ENCODE data around the gene FCRL5. TPM values are rescaled to one million over a fixed set of nuclear protein-coding genes. Genes with fewer than 3 reads are reported as not detected.

FCRL5 gene
- total and polyA plus RNA-seq, 2 experiments from 2014 or later, result not detected

DNA sequence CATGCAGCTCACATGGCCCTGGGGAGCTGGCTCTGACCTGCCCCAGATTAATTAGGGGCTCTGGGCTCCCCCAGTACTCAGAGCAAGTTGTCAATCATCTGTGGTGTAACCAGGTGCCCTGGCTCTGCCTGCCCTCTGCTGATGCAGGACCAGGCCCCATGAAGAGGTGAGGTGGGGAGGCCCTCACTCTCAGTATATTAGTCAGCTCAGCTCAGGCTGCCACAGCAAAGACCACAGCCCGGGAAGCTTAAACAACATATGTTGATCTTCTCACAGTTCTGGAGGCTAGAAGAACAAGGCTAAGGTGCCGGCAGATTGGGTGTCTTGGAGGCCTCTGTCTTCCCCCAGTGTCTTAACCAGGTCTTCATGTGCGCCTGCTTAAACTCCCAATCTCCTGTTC lies 66.5 kb downstream of the FCRL5 start:
- Histone ChIP-seq H3K4me2 (no peak overlapping the region), H3K4me3 (no peak overlapping the region), H3K36me3 (replicated peaks; ENCODE audit: insufficient read depth, low read depth) (no peaks in the 10 kb centered on the region), H3K9me2 (replicated peaks; ENCODE audit: insufficient read depth) (no peaks in the 10 kb centered on the region), H3K79me2 (no peaks in the 10 kb centered on the region), H3K27ac (no peak overlapping the region), H3K9me3 (ENCODE audit: low read depth) (no peaks in the 10 kb centered on the region), H3K27me3 (no peaks in the 10 kb centered on the region), H4K20me1 (ENCODE audit: insufficient read depth, poor library complexity, severe bottlenecking) (no peaks in the 10 kb centered on the region), H2AFZ (no peak overlapping the region), H3K4me1 (ENCODE audit: insufficient read depth) (no peaks in the 10 kb centered on the region)
- DNase-seq (ENCODE audit: low spot score), result no peak
- TF ChIP-seq EZH2 (IDR thresholded peaks at IDR 0.05; ENCODE audit: borderline replicate concordance) (no peak), EZH2phosphoT487 (IDR thresholded peaks at IDR 0.05; ENCODE audit: low read depth, severe bottlenecking, unreplicated experiment) (no peak)
- TF ChIP-seq, protein P1, sequence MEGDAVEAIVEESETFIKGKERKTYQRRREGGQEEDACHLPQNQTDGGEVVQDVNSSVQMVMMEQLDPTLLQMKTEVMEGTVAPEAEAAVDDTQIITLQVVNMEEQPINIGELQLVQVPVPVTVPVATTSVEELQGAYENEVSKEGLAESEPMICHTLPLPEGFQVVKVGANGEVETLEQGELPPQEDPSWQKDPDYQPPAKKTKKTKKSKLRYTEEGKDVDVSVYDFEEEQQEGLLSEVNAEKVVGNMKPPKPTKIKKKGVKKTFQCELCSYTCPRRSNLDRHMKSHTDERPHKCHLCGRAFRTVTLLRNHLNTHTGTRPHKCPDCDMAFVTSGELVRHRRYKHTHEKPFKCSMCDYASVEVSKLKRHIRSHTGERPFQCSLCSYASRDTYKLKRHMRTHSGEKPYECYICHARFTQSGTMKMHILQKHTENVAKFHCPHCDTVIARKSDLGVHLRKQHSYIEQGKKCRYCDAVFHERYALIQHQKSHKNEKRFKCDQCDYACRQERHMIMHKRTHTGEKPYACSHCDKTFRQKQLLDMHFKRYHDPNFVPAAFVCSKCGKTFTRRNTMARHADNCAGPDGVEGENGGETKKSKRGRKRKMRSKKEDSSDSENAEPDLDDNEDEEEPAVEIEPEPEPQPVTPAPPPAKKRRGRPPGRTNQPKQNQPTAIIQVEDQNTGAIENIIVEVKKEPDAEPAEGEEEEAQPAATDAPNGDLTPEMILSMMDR (IDR thresholded peaks at IDR 0.05; ENCODE audit: poor library complexity), result no peak
- WGBS (ENCODE audit: low lambda C conversion rate, missing lambda C conversion rate), result 89% methylated on average over 3 of the region's 3 CpGs

DNA sequence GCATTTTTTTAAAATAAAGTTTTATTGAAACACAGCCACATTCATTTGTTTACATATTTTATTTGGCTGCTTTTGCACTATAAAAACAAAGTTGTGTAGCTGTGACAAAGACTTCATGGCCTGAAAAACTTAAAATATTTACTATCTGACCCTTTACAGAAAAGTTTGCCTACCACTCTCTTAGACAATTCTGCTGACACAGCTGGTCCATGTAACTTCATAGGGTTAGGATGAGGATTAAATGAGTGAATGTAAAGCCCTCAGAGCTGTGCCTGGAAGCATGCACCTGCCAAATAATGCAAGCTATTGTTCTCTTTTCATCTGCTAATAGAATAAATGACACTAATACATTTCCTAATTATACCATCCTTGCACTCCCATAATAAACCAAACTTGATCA lies 67.7 kb downstream of the FCRL5 start:
- Histone ChIP-seq H3K27ac (no peak overlapping the region), H3K36me3 (replicated peaks; ENCODE audit: insufficient read depth, low read depth) (no peaks in the 10 kb centered on the region), H3K4me1 (ENCODE audit: insufficient read depth) (no peaks in the 10 kb centered on the region), H3K4me2 (no peak overlapping the region), H3K9me3 (ENCODE audit: low read depth) (no peaks in the 10 kb centered on the region), H4K20me1 (ENCODE audit: insufficient read depth, poor library complexity, severe bottlenecking) (no peaks in the 10 kb centered on the region), H3K9me2 (replicated peaks; ENCODE audit: insufficient read depth) (no peaks in the 10 kb centered on the region), H3K4me3 (no peak overlapping the region), H2AFZ (no peak overlapping the region), H3K79me2 (no peaks in the 10 kb centered on the region), H3K27me3 (no peaks in the 10 kb centered on the region)
- TF ChIP-seq, protein P1 (IDR thresholded peaks at IDR 0.05; ENCODE audit: poor library complexity), result no peak
- TF ChIP-seq EZH2phosphoT487 (IDR thresholded peaks at IDR 0.05; ENCODE audit: low read depth, severe bottlenecking, unreplicated experiment) (no peak), EZH2 (IDR thresholded peaks at IDR 0.05; ENCODE audit: borderline replicate concordance) (no peak)
- no peak for DNase-seq (ENCODE audit: low spot score)

DNA sequence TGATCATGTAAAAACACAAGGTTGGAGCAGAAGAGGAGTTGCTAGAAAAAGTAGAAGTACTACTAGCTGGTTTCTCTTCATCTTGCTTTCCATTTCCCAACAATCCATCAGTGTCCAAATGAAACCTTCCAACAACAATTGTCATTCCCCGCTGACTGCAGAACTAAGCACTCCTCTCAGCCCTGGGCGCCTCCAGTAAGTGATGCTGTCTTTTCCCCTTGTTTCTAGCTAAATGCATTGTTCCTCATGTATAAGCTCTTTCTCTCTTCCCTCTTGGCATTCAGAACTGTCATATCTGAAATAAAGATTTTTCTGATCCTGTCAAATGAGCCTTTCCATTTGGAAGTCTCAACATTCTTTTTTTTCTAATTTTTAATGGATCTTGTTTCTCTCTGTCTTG lies 68.7 kb downstream of the FCRL5 start:
- WGBS (ENCODE audit: low lambda C conversion rate, missing lambda C conversion rate), result 73% methylated on average over 2 of the region's 2 CpGs
- Histone ChIP-seq H3K9me3 (ENCODE audit: low read depth) (no peaks in the 10 kb centered on the region), H4K20me1 (ENCODE audit: insufficient read depth, poor library complexity, severe bottlenecking) (no peaks in the 10 kb centered on the region), H3K4me1 (ENCODE audit: insufficient read depth) (no peaks in the 10 kb centered on the region), H3K27me3 (no peaks in the 10 kb centered on the region), H3K4me2 (no peak overlapping the region), H3K9me2 (replicated peaks; ENCODE audit: insufficient read depth) (no peaks in the 10 kb centered on the region), H3K4me3 (no peak overlapping the region), H3K79me2 (no peaks in the 10 kb centered on the region), H2AFZ (no peak overlapping the region), H3K27ac (no peak overlapping the region), H3K36me3 (replicated peaks; ENCODE audit: insufficient read depth, low read depth) (no peaks in the 10 kb centered on the region)
- TF ChIP-seq EZH2phosphoT487 (IDR thresholded peaks at IDR 0.05; ENCODE audit: low read depth, severe bottlenecking, unreplicated experiment) (no peak), EZH2 (IDR thresholded peaks at IDR 0.05; ENCODE audit: borderline replicate concordance) (no peak)
- TF ChIP-seq, protein P1 (IDR thresholded peaks at IDR 0.05; ENCODE audit: poor library complexity), result no peak
- DNase-seq (ENCODE audit: low spot score), result no peak

DNA sequence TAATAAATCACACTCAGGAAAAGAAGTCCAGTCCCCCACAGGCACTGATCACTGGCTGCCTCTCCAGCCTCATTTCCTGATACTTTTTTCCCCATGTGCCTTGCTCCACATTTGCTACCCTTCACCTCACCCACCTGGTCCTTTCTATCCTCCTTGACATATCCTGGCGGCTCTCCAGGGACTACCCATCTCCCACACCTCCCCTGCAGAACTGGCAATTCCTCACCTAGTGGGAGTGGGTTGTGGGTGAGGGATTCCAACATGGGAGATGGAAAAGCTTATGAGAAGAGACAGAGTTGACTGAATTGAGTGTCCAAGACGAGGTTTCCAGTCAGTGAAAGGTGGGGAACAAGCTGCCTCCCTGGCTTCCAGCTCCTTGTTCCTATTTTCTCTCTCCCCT lies 69.6 kb downstream of the FCRL5 start:
- H3K4me3 ChIP-seq, result no peak overlapping the region
- no peak for DNase-seq (ENCODE audit: low spot score)
- H3K36me3 ChIP-seq (replicated peaks; ENCODE audit: insufficient read depth, low read depth), result no peaks in the 10 kb centered on the region
- H3K79me2 ChIP-seq, result no peaks in the 10 kb centered on the region
- H3K4me1 ChIP-seq (ENCODE audit: insufficient read depth), result no peaks in the 10 kb centered on the region
- no peaks in the 10 kb centered on the region for H3K27me3 ChIP-seq
- no peak overlapping the region for H3K27ac ChIP-seq
- no peak overlapping the region for H2AFZ ChIP-seq
- no peak for TF ChIP-seq EZH2phosphoT487 (IDR thresholded peaks at IDR 0.05; ENCODE audit: low read depth, severe bottlenecking, unreplicated experiment)
- TF ChIP-seq, protein P1 (IDR thresholded peaks at IDR 0.05; ENCODE audit: poor library complexity), result no peak
- TF ChIP-seq EZH2 (IDR thresholded peaks at IDR 0.05; ENCODE audit: borderline replicate concordance), result no peak
- H3K9me2 ChIP-seq (replicated peaks; ENCODE audit: insufficient read depth), result no peaks in the 10 kb centered on the region
- H3K4me2 ChIP-seq, result no peak overlapping the region
- WGBS (ENCODE audit: low lambda C conversion rate, missing lambda C conversion rate), result 71% methylated on average over 2 of the region's 2 CpGs
- no peaks in the 10 kb centered on the region for H4K20me1 ChIP-seq (ENCODE audit: insufficient read depth, poor library complexity, severe bottlenecking)
- H3K9me3 ChIP-seq (ENCODE audit: low read depth), result no peaks in the 10 kb centered on the region
